ENCODE measurements around the gene CCNI2.
"Not testable (repeated sequence)": the region's sequence is repeated elsewhere in the genome, so short reads cannot be mapped to it uniquely, and the experiment has no call there.

CCNI2 gene

GRCh38 chr5:132785365-132785764, 38.1 kb downstream of the CCNI2 start:
- DNase-seq: no peak

DNA sequence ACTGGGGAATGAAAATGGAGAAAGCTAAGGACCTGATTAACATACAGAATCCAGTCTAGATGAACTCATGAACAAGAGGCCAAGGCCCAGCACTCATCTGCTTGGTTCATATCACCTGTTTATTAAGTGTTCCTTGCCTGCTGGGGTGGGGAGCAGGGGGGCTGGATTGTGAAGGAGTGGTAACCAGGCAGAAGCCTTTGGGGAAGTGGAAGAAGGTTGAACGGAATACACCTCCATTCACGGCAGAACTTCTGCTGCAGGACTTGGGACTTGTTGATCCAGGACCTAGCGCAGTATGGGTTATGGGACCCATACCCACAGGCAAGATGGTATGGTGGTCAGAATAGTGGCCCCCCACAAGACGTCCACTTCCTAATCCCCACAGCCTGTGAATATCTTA, 38.6 kb downstream of the CCNI2 start:
- DNase-seq: no peak

DNA sequence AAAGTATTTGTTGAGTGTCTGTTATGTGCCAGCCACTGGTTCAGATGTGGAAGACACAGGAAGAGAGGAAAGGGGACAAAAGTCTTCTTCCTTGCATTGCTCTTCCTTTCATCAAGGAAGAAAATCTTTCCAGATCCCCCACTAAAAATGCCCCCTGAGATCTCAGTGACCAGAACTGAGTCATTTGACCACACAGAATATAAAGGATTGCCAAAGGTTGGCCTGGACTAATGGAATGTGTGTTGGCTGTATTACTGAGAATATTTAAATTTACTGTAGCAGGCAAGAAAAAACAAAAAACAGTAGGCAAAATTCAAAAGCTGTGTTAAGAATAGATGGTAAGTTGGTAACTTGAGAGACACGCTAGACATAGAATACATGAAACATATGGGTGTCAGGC, 39.9 kb downstream of the CCNI2 start:
- no peak for DNase-seq

DNA sequence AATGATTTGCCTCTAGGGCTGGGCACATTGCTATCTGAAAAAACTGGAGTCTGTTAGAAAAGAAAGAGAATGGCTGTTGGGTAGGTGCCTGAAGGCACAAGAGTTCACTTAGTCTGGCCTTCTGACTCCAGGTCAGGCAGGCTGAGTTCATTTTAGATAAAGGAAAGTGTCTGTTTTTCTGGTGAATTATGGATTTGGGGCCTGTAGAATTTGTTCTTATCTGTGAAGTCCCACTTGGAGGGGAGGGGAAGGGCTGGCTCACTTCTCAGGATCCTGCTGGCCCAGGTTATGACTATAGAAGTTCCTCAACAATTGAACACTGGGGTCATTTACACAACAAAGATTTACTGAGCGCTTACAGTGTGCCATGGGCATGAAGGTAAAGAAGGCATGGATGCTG, 41.3 kb downstream of the CCNI2 start:
- DNase-seq: no peak

- no peak for DNase-seq
Measured at GRCh38 chr5:132788990-132789886, 42.0 kb downstream of the CCNI2 start.

DNA sequence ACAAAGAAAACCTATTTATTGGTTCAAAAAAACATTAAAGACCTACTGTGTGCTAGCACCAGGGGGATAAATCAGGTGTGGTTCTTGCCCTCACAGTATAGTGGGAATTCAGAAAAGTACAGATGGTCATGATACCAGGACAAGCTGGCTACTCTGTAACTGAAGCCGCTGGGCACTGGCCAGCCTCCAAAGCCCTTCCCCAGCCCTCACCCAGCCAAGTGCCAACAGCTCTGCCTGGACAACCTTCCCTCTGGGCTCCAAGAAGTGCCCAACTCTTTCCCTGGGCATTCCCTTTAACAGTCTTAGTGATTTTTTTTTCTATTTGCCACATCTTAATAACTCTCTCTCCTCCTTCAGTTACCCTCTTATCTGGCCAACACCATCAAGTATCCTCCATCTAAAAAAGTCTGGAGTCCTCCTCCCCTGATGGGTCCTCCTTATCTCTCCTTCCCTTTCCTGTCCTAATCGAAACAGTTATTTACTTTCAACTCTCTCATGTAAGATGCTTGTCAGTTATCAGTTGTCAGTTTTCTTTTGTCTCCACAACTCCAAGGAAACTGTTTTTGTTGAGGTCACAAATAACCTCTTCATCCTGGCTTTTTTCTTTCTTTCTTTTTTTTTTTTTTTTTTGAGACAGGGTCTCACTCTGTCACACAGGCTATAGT, 43.1 kb downstream of the CCNI2 start:
- DNase-seq: no peak

- no peak for DNase-seq
Measured at GRCh38 chr5:132791026-132791425, 43.8 kb downstream of the CCNI2 start.

- DNase-seq: no peak
Measured at GRCh38 chr5:132797651-132798050, 50.4 kb downstream of the CCNI2 start.

DNA sequence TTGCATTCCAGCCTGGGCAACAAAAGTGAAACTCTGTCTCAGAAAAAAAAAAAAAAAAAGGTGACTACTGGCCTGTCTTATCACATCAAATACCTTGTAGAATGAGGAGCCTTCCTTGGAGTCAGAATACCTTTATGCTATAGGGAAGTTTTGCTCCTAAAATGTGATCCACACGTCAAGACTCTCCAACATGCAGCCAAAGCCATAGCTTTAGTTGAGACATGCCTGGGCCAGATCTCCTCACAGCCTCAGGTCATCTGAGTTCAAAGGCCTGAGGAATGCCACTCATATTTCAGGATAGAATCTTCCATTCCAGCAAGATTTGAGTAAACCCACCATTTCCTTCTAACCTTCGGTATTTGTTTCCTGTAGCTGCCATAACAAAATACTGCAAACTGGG, 52.2 kb downstream of the CCNI2 start:
- DNase-seq: no peak

DNA sequence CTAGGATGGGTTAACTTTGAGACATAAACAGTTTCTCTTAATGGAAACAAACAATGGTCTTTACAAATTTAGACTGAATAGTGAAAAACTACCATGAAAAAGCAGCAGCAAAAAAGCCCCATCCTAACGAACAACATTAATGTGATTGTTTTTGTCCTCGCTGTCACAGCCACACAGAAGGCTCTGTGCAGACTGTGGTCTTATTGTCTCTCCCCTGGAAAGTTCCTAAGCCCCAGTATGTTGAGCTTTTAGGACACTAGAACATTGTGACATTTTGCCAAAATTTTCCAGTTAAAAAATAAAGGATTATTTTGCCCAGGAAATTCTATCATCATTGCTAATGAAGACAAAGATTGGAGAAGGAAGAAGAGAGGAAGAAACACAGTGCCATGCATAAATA, 53.3 kb downstream of the CCNI2 start:
- DNase-seq: no peak

DNA sequence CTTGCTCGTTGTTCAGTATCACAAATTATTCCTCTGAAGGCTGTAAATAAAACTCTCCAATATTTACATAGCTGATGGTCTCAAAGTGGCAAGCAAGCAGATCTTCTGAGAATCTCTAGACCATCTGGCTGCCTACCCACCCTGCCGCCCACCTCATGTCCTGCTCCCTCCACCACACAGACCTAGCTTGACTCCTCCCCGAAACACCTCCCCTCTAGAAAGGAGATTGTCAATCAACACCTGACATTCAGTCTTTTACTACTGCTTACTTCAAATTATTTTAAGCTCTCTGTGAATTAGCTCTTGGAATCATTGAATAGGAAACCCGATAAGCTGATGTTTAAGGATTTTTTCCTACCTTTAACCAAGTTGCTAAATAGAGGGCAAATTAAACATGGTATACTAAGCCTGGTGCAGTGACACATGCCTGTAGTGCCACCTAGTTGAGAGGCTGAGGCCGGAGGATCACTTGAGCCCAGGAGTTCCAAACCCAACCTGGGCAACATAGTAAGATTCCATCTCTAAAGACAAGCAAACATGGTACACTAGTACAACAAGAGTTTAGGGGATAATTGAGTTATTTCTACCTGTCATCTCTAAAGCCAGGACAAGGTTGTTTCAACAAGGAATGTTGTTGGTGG, 54.9 kb downstream of the CCNI2 start:
- no peak for DNase-seq

- not testable (repeated sequence) for DNase-seq
Measured at GRCh38 chr5:132802685-132803066, 55.5 kb downstream of the CCNI2 start.
